ENCODE results near the gene DPP6.

DPP6 gene

GRCh38 chr7:154480817-154481216, 428.6 kb downstream of the DPP6 start:
- DNase-seq, result no peak

GRCh38 chr7:154482863-154483262, 430.7 kb downstream of the DPP6 start:
- DNase-seq, result no peak

- DNase-seq, result no peak
These were observed 432.2 kb downstream of the DPP6 start for GRCh38 chr7:154484406-154484805.

- no peak for DNase-seq
These were observed 432.7 kb downstream of the DPP6 start for GRCh38 chr7:154484943-154485342.

- DNase-seq, result no peak
These were observed 437.7 kb downstream of the DPP6 start for GRCh38 chr7:154489897-154490296.

- DNase-seq, result no peak
These were observed 441.4 kb downstream of the DPP6 start for GRCh38 chr7:154493594-154493993.

- DNase-seq, result no peak
These were observed 445.6 kb downstream of the DPP6 start for GRCh38 chr7:154497751-154498150.

GRCh38 chr7:154503962-154504550, 451.9 kb downstream of the DPP6 start:
- no peak for DNase-seq

GRCh38 chr7:154504918-154505317, 452.7 kb downstream of the DPP6 start:
- no peak for DNase-seq

GRCh38 chr7:154505362-154505761, 453.2 kb downstream of the DPP6 start:
- no peak for DNase-seq

GRCh38 chr7:154509192-154509591, 457.0 kb downstream of the DPP6 start:
- no peak for DNase-seq

- no peak for DNase-seq
These were observed 460.1 kb downstream of the DPP6 start for GRCh38 chr7:154512121-154512833.

GRCh38 chr7:154517768-154518167, 465.6 kb downstream of the DPP6 start:
- DNase-seq, result no peak

GRCh38 chr7:154519229-154519628, 467.0 kb downstream of the DPP6 start:
- DNase-seq, result no peak

GRCh38 chr7:154530136-154530535, 477.9 kb downstream of the DPP6 start:
- DNase-seq, result no peak

GRCh38 chr7:154532771-154533170, 480.6 kb downstream of the DPP6 start:
- no peak for DNase-seq

- DNase-seq, result no peak
These were observed 488.4 kb downstream of the DPP6 start for GRCh38 chr7:154540596-154540995.

- no peak for DNase-seq
These were observed 489.4 kb downstream of the DPP6 start for GRCh38 chr7:154541606-154542005.

- no peak for DNase-seq
These were observed 494.9 kb downstream of the DPP6 start for GRCh38 chr7:154546946-154547587.

GRCh38 chr7:154553711-154554265, 501.6 kb downstream of the DPP6 start:
- DNase-seq, result no peak

- no peak for DNase-seq
These were observed 507.3 kb downstream of the DPP6 start for GRCh38 chr7:154559454-154559853.

GRCh38 chr7:154564676-154565075, 512.5 kb downstream of the DPP6 start:
- no peak for DNase-seq

- no peak for DNase-seq
These were observed 514.7 kb downstream of the DPP6 start for GRCh38 chr7:154566877-154567276.

- no peak for DNase-seq
These were observed 516.1 kb downstream of the DPP6 start for GRCh38 chr7:154568346-154568745.
